Neural progenitor cell (in vitro differentiated cells): Measurements from ENCODE around the gene SAMD8.
"Not testable (repeated sequence)": the region's sequence is repeated elsewhere in the genome, so short reads cannot be mapped to it uniquely, and the experiment has no call there.

Experiments
- EZH2 ChIP-seq: fragments of 200-600 bp; sonication (generic); IDR thresholded peaks from 2 replicates; pipeline ENCODE4 v1.6.1; 2017; ENCODE audit warnings: antibody characterized with exemption, mild to moderate bottlenecking, moderate library complexity
- EZH2phosphoT487 ChIP-seq: fragments of 200-600 bp; sonication (generic); IDR thresholded peaks from 2 replicates; pipeline ENCODE4 v1.6.1; 2017; ENCODE audit warnings: antibody characterized with exemption
- TF ChIP-seq, protein P1 (sequence below): fragments of 200-600 bp; sonication (generic); IDR thresholded peaks from 2 replicates; pipeline ENCODE4 v1.5.1; 2017; ENCODE audit warnings: antibody characterized with exemption, mild to moderate bottlenecking

DNA sequence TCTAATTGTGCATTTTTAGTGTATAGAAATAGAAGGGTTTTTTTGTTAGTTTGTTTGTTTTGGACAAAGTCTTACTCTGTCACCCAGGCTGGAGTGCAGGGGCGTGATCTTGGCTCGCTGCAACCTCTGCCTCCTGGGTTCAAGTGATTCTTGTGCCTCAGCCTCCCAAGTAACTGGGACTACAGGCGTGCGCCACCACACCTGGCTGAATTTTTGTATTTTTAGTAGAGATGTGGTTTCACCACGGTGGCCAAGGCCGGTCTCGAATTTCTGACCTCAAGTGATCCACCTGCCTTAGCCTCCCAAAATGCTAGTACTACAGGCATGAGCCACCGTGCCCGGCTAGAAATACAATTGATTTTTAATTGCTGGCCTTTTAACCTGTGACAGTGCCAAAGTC is 77.1 kb downstream of the SAMD8 start:
- TF ChIP-seq, protein P1, sequence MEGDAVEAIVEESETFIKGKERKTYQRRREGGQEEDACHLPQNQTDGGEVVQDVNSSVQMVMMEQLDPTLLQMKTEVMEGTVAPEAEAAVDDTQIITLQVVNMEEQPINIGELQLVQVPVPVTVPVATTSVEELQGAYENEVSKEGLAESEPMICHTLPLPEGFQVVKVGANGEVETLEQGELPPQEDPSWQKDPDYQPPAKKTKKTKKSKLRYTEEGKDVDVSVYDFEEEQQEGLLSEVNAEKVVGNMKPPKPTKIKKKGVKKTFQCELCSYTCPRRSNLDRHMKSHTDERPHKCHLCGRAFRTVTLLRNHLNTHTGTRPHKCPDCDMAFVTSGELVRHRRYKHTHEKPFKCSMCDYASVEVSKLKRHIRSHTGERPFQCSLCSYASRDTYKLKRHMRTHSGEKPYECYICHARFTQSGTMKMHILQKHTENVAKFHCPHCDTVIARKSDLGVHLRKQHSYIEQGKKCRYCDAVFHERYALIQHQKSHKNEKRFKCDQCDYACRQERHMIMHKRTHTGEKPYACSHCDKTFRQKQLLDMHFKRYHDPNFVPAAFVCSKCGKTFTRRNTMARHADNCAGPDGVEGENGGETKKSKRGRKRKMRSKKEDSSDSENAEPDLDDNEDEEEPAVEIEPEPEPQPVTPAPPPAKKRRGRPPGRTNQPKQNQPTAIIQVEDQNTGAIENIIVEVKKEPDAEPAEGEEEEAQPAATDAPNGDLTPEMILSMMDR: not testable (repeated sequence)
- TF ChIP-seq EZH2, EZH2phosphoT487: not testable (repeated sequence)
